Chondrocyte (in vitro differentiated cells): ENCODE data around the gene PASK. TPM values are rescaled to one million over a fixed set of nuclear protein-coding genes. Genes with fewer than 3 reads are reported as not detected.

ENCODE experiments used
- DNase-seq: peaks from one replicate; pipeline ENCODE4 v3.0.0; 2021; ENCODE audit warnings: mixed read lengths, low spot score
- H3K27ac Mint-ChIP-seq: one replicate; pipeline ENCODE4 v1.8.0; 2021; ENCODE audit warnings: mild to moderate bottlenecking, moderate library complexity, mixed read lengths; ENCODE audit not compliant: unreplicated experiment
- H3K27me3 Mint-ChIP-seq: 2 replicates; pipeline ENCODE4 v1.8.0; 2021; ENCODE audit warnings: low read depth, mixed read lengths
- H3K36me3 Mint-ChIP-seq: 2 replicates; pipeline ENCODE4 v1.8.0; 2021; ENCODE audit warnings: low read depth, mixed read lengths
- H3K4me1 Mint-ChIP-seq: 2 replicates; pipeline ENCODE4 v1.8.0; 2021; ENCODE audit warnings: low read depth, mild to moderate bottlenecking, mixed read lengths
- H3K4me3 Mint-ChIP-seq: one replicate; pipeline ENCODE4 v1.8.0; 2021; ENCODE audit warnings: mild to moderate bottlenecking, moderate library complexity, mixed read lengths; ENCODE audit not compliant: unreplicated experiment
- H3K9me3 Mint-ChIP-seq: 2 replicates; pipeline ENCODE4 v1.8.0; 2021; ENCODE audit warnings: low read depth, mixed read lengths
- CTCF ChIP-seq: fragments of 200-600 bp; sonication (generic); IDR thresholded peaks from 2 replicates; pipeline ENCODE4 v1.5.0; 2021; ENCODE audit warnings: antibody characterized with exemption, mild to moderate bottlenecking, moderate library complexity
- total RNA-seq: library from RNA; stranded (reverse); gene quantifications from 3 replicates; pipeline ENCODE4 v1.2.1, GENCODE V29; 2021

The PASK gene
- total RNA-seq, 1 donor from 2014 or later: 4.5 TPM

- no peaks in the 10 kb centered on the region for H3K27me3 Mint-ChIP-seq
- H3K4me3 Mint-ChIP-seq: no peak overlapping the region
- no peak overlapping the region for H3K27ac Mint-ChIP-seq
- peak; percentile 55 for DNase-seq
- TF ChIP-seq CTCF: no peak
- no peaks in the 10 kb centered on the region for H3K4me1 Mint-ChIP-seq
- no peaks in the 10 kb centered on the region for H3K9me3 Mint-ChIP-seq
- peaks cover 6% of the 10 kb centered on the region for H3K36me3 Mint-ChIP-seq
These were observed 17.7 kb downstream of the PASK start for GRCh38 chr2:241131531-241131930.

GRCh38 chr2:241130316-241130715 is 19.0 kb downstream of the PASK start:
- H3K4me3 Mint-ChIP-seq: no peak overlapping the region
- no peak for TF ChIP-seq CTCF

GRCh38 chr2:241129086-241129871 is 20.0 kb downstream of the PASK start:
- Mint-ChIP-seq H3K27ac (no peak overlapping the region), H3K9me3 (no peaks in the 10 kb centered on the region), H3K4me1 (no peaks in the 10 kb centered on the region), H3K4me3 (no peak overlapping the region), H3K27me3 (no peaks in the 10 kb centered on the region), H3K36me3 (peaks cover 3% of the 10 kb centered on the region)
- TF ChIP-seq CTCF: no peak
- peak; percentile 66 for DNase-seq

More at GRCh38 chr2:241130316-241130715, 19.0 kb downstream of the PASK start:
- H3K27me3 Mint-ChIP-seq: no peaks in the 10 kb centered on the region
- peak; percentile 87 for DNase-seq
- H3K36me3 Mint-ChIP-seq: peaks cover 3% of the 10 kb centered on the region
- H3K4me1 Mint-ChIP-seq: no peaks in the 10 kb centered on the region
- no peaks in the 10 kb centered on the region for H3K9me3 Mint-ChIP-seq
- H3K27ac Mint-ChIP-seq: no peak overlapping the region

- no peaks in the 10 kb centered on the region for H3K27me3 Mint-ChIP-seq
- no peaks in the 10 kb centered on the region for H3K4me1 Mint-ChIP-seq
- no peak overlapping the region for H3K4me3 Mint-ChIP-seq
- peak; percentile 27 for DNase-seq
- H3K9me3 Mint-ChIP-seq: no peaks in the 10 kb centered on the region
- TF ChIP-seq CTCF: no peak
- no peak overlapping the region for H3K27ac Mint-ChIP-seq
- peaks cover 3% of the 10 kb centered on the region for H3K36me3 Mint-ChIP-seq
These were observed 21.0 kb downstream of the PASK start for GRCh38 chr2:241128266-241128665.

- Mint-ChIP-seq H3K27ac (no peak overlapping the region), H3K9me3 (peaks cover under 1% of the 10 kb centered on the region), H3K36me3 (peaks cover 1% of the 10 kb centered on the region), H3K4me1 (no peaks in the 10 kb centered on the region), H3K27me3 (no peaks in the 10 kb centered on the region), H3K4me3 (no peak overlapping the region)
- peak; percentile 86 for DNase-seq
- no peak for TF ChIP-seq CTCF
These were observed 22.5 kb downstream of the PASK start for GRCh38 chr2:241126771-241127202.
